H1 (cell line): ENCODE results near the gene RB1. TPM values are rescaled to one million over a fixed set of nuclear protein-coding genes. Genes with fewer than 3 reads are reported as not detected.

Source experiments
- CTCF ChIA-PET: fragments of 300-600 bp; sonication (Branson Sonifier 250); formaldehyde crosslinking; loops from one replicate; lab custom pipeline; 2021; ENCODE audit not compliant: partially characterized antibody; lab: Charles Lee
- POLR2A ChIA-PET: fragments of 300-600 bp; sonication (Branson Sonifier 250); formaldehyde crosslinking; loops from one replicate; lab custom pipeline; 2021; ENCODE audit warnings: inconsistent platforms; ENCODE audit not compliant: partially characterized antibody; lab: Charles Lee
- DNase-seq, 2 experiments: peaks; one replicate each; pipeline versions ENCODE4 v3.0.0 to v3.0.0-alpha.2; 2010 to 2022; ENCODE audit warnings: low spot score in 2 of 2, low read depth in 1 of 2, mixed read lengths in 1 of 2
- FAIRE-seq: peaks from 2 replicates; lab custom pipeline; 2011; peaks lifted over from hg19 to GRCh38; lab: Jason Lieb, UNC
- H2AFZ ChIP-seq: 2 replicates; pipeline ENCODE4 v1.8.1; 2012; ENCODE audit warnings: low read length, inconsistent platforms
- H2AK5ac ChIP-seq: 2 replicates; pipeline ENCODE4 v1.6.1; 2013; ENCODE audit warnings: low read depth, low read length
- H2BK120ac ChIP-seq: replicated peaks from 2 replicates; pipeline ENCODE3; 2013; ENCODE audit warnings: low read depth, low read length, inconsistent platforms
- H2BK12ac ChIP-seq: 2 replicates; pipeline ENCODE4 v1.6.1; 2013; ENCODE audit warnings: low read depth, low read length
- H2BK15ac ChIP-seq: 2 replicates; pipeline ENCODE4 v1.6.1; 2013; ENCODE audit warnings: low read length
- H2BK20ac ChIP-seq: 2 replicates; pipeline ENCODE4 v1.6.1; 2013; ENCODE audit warnings: low read length
- H2BK5ac ChIP-seq: 2 replicates; pipeline ENCODE4 v1.6.1; 2013; ENCODE audit warnings: low read depth, low read length
- H3K14ac ChIP-seq: 2 replicates; pipeline ENCODE4 v1.6.1; 2013; ENCODE audit warnings: inconsistent platforms; ENCODE audit not compliant: insufficient read length
- H3K18ac ChIP-seq: 2 replicates; pipeline ENCODE4 v1.6.1; 2013; ENCODE audit warnings: low read length; ENCODE audit errors: extremely low read depth
- H3K23ac ChIP-seq: 2 replicates; pipeline ENCODE4 v1.6.1; 2013; ENCODE audit warnings: inconsistent platforms; ENCODE audit not compliant: insufficient read length
- H3K23me2 ChIP-seq: 2 replicates; pipeline ENCODE4 v1.6.1; 2013; ENCODE audit warnings: low read depth, low read length
- H3K27ac ChIP-seq: 2 replicates; pipeline ENCODE4 v1.6.1; 2011; ENCODE audit warnings: low read depth, low read length, inconsistent platforms
- H3K27me3 ChIP-seq, 4 experiments: replicated peaks in 1 of 4; 1 replicate in 1 of 4; 2 replicates in 3 of 4; pipeline versions ENCODE4 v1.6.1 to v1.8.1; 2011 to 2013; ENCODE audit warnings: low read length in 3 of 4, mild to moderate bottlenecking in 3 of 4, inconsistent platforms in 2 of 4, mixed read lengths in 2 of 4, moderate library complexity in 1 of 4; ENCODE audit not compliant: control insufficient read depth in 3 of 4, insufficient read depth in 3 of 4; ENCODE audit errors: extremely low read depth in 1 of 4
- H3K36me3 ChIP-seq, 4 experiments: 2 replicates each; pipeline versions ENCODE4 v1.6.1 to v1.8.1; 2011 to 2013; ENCODE audit warnings: mild to moderate bottlenecking in 4 of 4, low read length in 3 of 4, moderate library complexity in 2 of 4, control low read depth in 1 of 4, inconsistent platforms in 1 of 4; ENCODE audit not compliant: insufficient read depth in 4 of 4, control insufficient read depth in 2 of 4
- H3K4ac ChIP-seq: replicated peaks from 2 replicates; pipeline ENCODE3; 2013; ENCODE audit warnings: low read length, low read depth, mixed read lengths, inconsistent platforms; ENCODE audit not compliant: insufficient read length
- H3K4me1 ChIP-seq, 4 experiments: replicated peaks in 1 of 4; 1 replicate in 1 of 4; 2 replicates in 3 of 4; pipeline versions ENCODE4 v1.6.1 to v1.8.1; 2011 to 2013; ENCODE audit warnings: low read length in 3 of 4, inconsistent platforms in 2 of 4, mixed read lengths in 1 of 4; ENCODE audit not compliant: insufficient read depth in 4 of 4, control insufficient read depth in 3 of 4
- H3K4me2 ChIP-seq, 2 experiments: 2 replicates each; pipeline versions ENCODE4 v1.6.1 to v1.8.1; 2011 to 2013; ENCODE audit warnings: low read depth in 2 of 2, low read length in 2 of 2, control low read depth in 1 of 2, inconsistent platforms in 1 of 2, mild to moderate bottlenecking in 1 of 2; ENCODE audit not compliant: insufficient read depth in 1 of 2
- H3K4me3 ChIP-seq, 4 experiments: fragments of 200-600, 300-600 bp in 1 of 4; sonication (generic), shearing (Covaris generic), sonication (Bioruptor Twin) in 1 of 4; 2 replicates each; pipeline versions ENCODE4 v1.5.1 to v1.8.1; 2011 to 2016; ENCODE audit warnings: low read length in 4 of 4, low read depth in 3 of 4, control low read depth in 2 of 4, inconsistent platforms in 2 of 4, mild to moderate bottlenecking in 2 of 4, mixed read lengths in 1 of 4, moderate library complexity in 1 of 4; ENCODE audit not compliant: insufficient read depth in 2 of 4; ENCODE audit errors: extremely low read depth in 1 of 4
- H3K56ac ChIP-seq: replicated peaks from 2 replicates; pipeline ENCODE3; 2013; ENCODE audit warnings: low read depth, mild to moderate bottlenecking, mixed read lengths, low read length, inconsistent platforms; ENCODE audit not compliant: insufficient read length
- H3K79me1 ChIP-seq: 2 replicates; pipeline ENCODE4 v1.6.1; 2013; ENCODE audit warnings: low read depth, low read length, control low read depth
- H3K79me2 ChIP-seq, 2 experiments: 2 replicates each; pipeline versions ENCODE4 v1.6.1 to v1.8.1; 2012 to 2013; ENCODE audit warnings: low read length in 2 of 2, mild to moderate bottlenecking in 2 of 2, inconsistent platforms in 1 of 2; ENCODE audit not compliant: insufficient read depth in 2 of 2, control insufficient read depth in 1 of 2
- H3K9ac ChIP-seq, 4 experiments: replicated peaks in 1 of 4; 1 replicate in 1 of 4; 2 replicates in 3 of 4; pipeline versions ENCODE4 v1.6.1 to v1.8.1; 2011 to 2013; ENCODE audit warnings: low read depth in 3 of 4, low read length in 3 of 4, control low read depth in 2 of 4, mild to moderate bottlenecking in 2 of 4, moderate library complexity in 2 of 4, inconsistent platforms in 1 of 4; ENCODE audit errors: extremely low read depth in 1 of 4
- H3K9me3 ChIP-seq, 2 experiments: 2 replicates each; pipeline versions ENCODE4 v1.6.1 to v1.8.1; 2012 to 2013; ENCODE audit warnings: mild to moderate bottlenecking in 2 of 2, moderate library complexity in 2 of 2, control low read depth in 1 of 2, inconsistent platforms in 1 of 2, low read depth in 1 of 2, low read length in 1 of 2, mixed read lengths in 1 of 2; ENCODE audit not compliant: insufficient read depth in 2 of 2
- H4K20me1 ChIP-seq, 2 experiments: replicated peaks in 1 of 2; 2 replicates each; pipeline versions ENCODE3 to v1.8.1; 2011 to 2013; ENCODE audit warnings: inconsistent platforms in 2 of 2, low read length in 2 of 2, mild to moderate bottlenecking in 1 of 2; ENCODE audit not compliant: insufficient read depth in 2 of 2, control insufficient read depth in 1 of 2
- H4K5ac ChIP-seq: 2 replicates; pipeline ENCODE4 v1.6.1; 2013; ENCODE audit warnings: low read length, low read depth, mixed read lengths, inconsistent platforms; ENCODE audit not compliant: insufficient read length
- H4K8ac ChIP-seq: 2 replicates; pipeline ENCODE4 v1.8.0; 2013; ENCODE audit warnings: mild to moderate bottlenecking, moderate library complexity, low read length, inconsistent platforms; ENCODE audit not compliant: insufficient read depth; ENCODE audit errors: extremely low read depth
- H4K91ac ChIP-seq: replicated peaks from 2 replicates; pipeline ENCODE3; 2013; ENCODE audit warnings: low read length, mixed read lengths, inconsistent platforms; ENCODE audit not compliant: insufficient read length
- BRCA1 ChIP-seq: IDR thresholded peaks from 2 replicates; pipeline ENCODE4 v1.6.1; 2012; ENCODE audit warnings: low read depth, low read length, improper control_type of control experiment
- FOSL1 ChIP-seq: IDR thresholded peaks from 2 replicates; pipeline ENCODE4 v1.6.1; 2011; ENCODE audit warnings: mild to moderate bottlenecking, low read depth, low read length, moderate library complexity; ENCODE audit not compliant: insufficient read depth
- SRF ChIP-seq: IDR thresholded peaks from 2 replicates; pipeline ENCODE4 v1.6.1; 2011; ENCODE audit warnings: mild to moderate bottlenecking, low read depth, low read length, moderate library complexity
- TEAD4 ChIP-seq: IDR thresholded peaks from 2 replicates; pipeline ENCODE4 v1.6.1; 2012; ENCODE audit warnings: low read depth, low read length, inconsistent platforms, mixed read lengths
- WGBS, 2 experiments: shearing (Covaris generic) in 1 of 2; methylation state at CpG; one replicate each; pipeline versions ENCODE4 v1.1.6 to v1.1.7; 2013 to 2015; ENCODE audit warnings: low lambda C conversion rate in 2 of 2, mixed read lengths in 2 of 2, inconsistent platforms in 1 of 2, low coverage in 1 of 2, missing lambda C conversion rate in 1 of 2; ENCODE audit not compliant: insufficient replicate concordance in 2 of 2, insufficient coverage in 1 of 2, insufficient read length in 1 of 2; ENCODE audit errors: extremely low coverage in 1 of 2, missing lambda C conversion rate in 1 of 2; 5-methylcytosine and 5-hydroxymethylcytosine counted together
- polyA plus RNA-seq, 7 experiments: library from polyadenylated mRNA; depleted of rRNA in 3 of 7; stranded (reverse) in 5 of 7; unstranded in 2 of 7; fragments of >200 nt in 5 of 7; fragments of 200-250 nt in 2 of 7; gene quantifications; 1 replicate in 5 of 7; 2 replicates in 1 of 7; 4 replicates in 1 of 7; pipeline versions ENCODE4 v1.2.1 to v1.2.3, GENCODE V29; 2011 to 2013; ENCODE audit warnings: missing spikeins in 2 of 7, mixed read lengths in 2 of 7
- total RNA-seq: library from RNA; stranded (reverse); fragmentation: NEBNext Ultra II Directional; extraction: Animal tissue kit (Norgen Biotek cat#: 25700); gene quantifications from 2 replicates; pipeline ENCODE4 v1.2.1, GENCODE V29; 2021

RB1 gene
- total and polyA plus RNA-seq, 2 of the 8 experiments (the other 6 are each of a cell fraction or from before 2014, with no cell fraction given): 4.1 to 17.5 TPM

DNA sequence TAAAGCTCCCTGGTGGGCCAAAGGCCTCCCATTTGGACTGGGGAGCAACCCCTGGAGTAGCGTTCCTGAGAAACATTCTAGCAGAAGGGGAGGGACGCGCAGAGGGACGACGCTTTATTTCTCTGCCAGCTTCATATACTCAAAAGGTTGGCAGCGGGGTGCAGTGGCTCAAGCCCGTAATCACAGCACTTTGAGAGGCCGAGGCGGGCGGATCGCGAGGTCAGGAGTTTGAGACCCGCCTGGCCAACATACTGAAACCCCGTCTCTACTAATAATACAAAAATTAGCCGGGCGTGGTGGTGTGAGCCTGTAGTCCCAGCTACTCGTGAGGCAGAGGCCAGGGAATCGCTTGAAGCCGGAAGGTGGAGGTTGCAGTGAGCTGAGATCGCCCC lies 16.8 kb downstream of the RB1 start:
- H2AFZ ChIP-seq: no peak overlapping the region
- DNase-seq (no peak), FAIRE-seq (no peak)
- H2AK5ac ChIP-seq: no peak overlapping the region
- no peak overlapping the region for H2BK20ac ChIP-seq
- H3K23ac ChIP-seq: no peak overlapping the region
- H3K23me2 ChIP-seq: no peaks in the 10 kb centered on the region; the same call in 1 of the 2 replicates
- no peak overlapping the region for H3K56ac ChIP-seq
- peaks cover 0 to 5% (median 0%) of the 10 kb centered on the region in 4 experiments; a peak in 1 of 8 replicates for H3K36me3 ChIP-seq
- no peak overlapping the region for H3K4me3 ChIP-seq
- H2BK120ac ChIP-seq: no peak overlapping the region
- no peak overlapping the region for H4K8ac ChIP-seq
- 99% methylated on average over 14 of the region's 20 CpGs; no CpG with 5 or more reads in 1 of the 2 experiments for WGBS, 2 experiments
- no peak overlapping the region for H3K18ac ChIP-seq
- no peak overlapping the region for H3K4me2 ChIP-seq
- no peak overlapping the region for H3K27ac ChIP-seq
- no peaks in the 10 kb centered on the region; a peak in 1 of 7 replicates for H3K4me1 ChIP-seq
- POLR2A ChIA-PET: no interaction called here
- CTCF ChIA-PET: interaction anchor here (0.9 kb wide), 1 partner anchor 258 kb away, joined by 3 read pairs; no protein-coding TSS in a partner anchor
- TF ChIP-seq BRCA1 (no peak), TEAD4 (no peak), FOSL1 (no peak), SRF (no peak)
- H3K9ac ChIP-seq: no peak overlapping the region
- no peaks in the 10 kb centered on the region for H4K20me1 ChIP-seq
- no peak overlapping the region for H3K14ac ChIP-seq
- H4K91ac ChIP-seq: no peak overlapping the region
- H3K9me3 ChIP-seq: peaks cover 4 to 6% of the 10 kb centered on the region in 2 experiments; a peak in 1 of 4 replicates
- H3K4ac ChIP-seq: no peak overlapping the region
- no peak overlapping the region for H2BK5ac ChIP-seq
- H3K79me2 ChIP-seq: no peaks in the 10 kb centered on the region
- H3K79me1 ChIP-seq: no peaks in the 10 kb centered on the region
- no peak overlapping the region for H2BK15ac ChIP-seq
- H2BK12ac ChIP-seq: no peak overlapping the region
- H3K27me3 ChIP-seq: no peaks in the 10 kb centered on the region
- no peak overlapping the region for H4K5ac ChIP-seq
